Brain microvascular endothelial cell (primary cell): ENCODE measurements around the gene ABCG4.

Experiments
- DNase-seq: peaks from one replicate; pipeline ENCODE4 v3.0.0-alpha.2; 2020
- H3K27ac ChIP-seq: fragments of 250-450 bp; sonication (Bioruptor Pico); 2 replicates; pipeline ENCODE4 v1.5.1; 2020; ENCODE audit warnings: mild to moderate bottlenecking, moderate library complexity
- H3K27me3 ChIP-seq: fragments of 250-450 bp; sonication (Bioruptor Pico); replicated peaks from 2 replicates; pipeline ENCODE4 v1.5.1; 2020; ENCODE audit warnings: mild to moderate bottlenecking
- H3K36me3 ChIP-seq: fragments of 250-450 bp; sonication (Bioruptor Pico); replicated peaks from 2 replicates; pipeline ENCODE4 v1.5.1; 2020; ENCODE audit warnings: mild to moderate bottlenecking
- H3K4me3 ChIP-seq: 2 replicates; pipeline ENCODE4 v1.5.1; 2011; ENCODE audit warnings: low read depth, mild to moderate bottlenecking, control low read depth, low read length, moderate library complexity
- CTCF ChIP-seq: IDR thresholded peaks from 2 replicates; pipeline ENCODE4 v1.5.1; 2011; ENCODE audit warnings: low read depth, mild to moderate bottlenecking, moderate library complexity, low read length, control low read depth, inconsistent platforms; ENCODE audit errors: missing control alignments
- in situ Hi-C: cut with HindIII; loops from 2 replicates; pipeline ENCODE4 v1.10.0; 2017; ENCODE audit warnings: low sequenced_read_pairs, low pct_ligation_motif_present

The ABCG4 gene

GRCh38 chr11:119114351-119114750 is 34.5 kb upstream of the ABCG4 start:
- no peak for DNase-seq
- H3K27ac ChIP-seq, result no peak overlapping the region
- H3K36me3 ChIP-seq, result peaks cover 57% of the 10 kb centered on the region
- TF ChIP-seq CTCF, result no peak
- no peaks in the 10 kb centered on the region for H3K27me3 ChIP-seq
- in situ Hi-C loops, result no loop called here
- no peak overlapping the region for H3K4me3 ChIP-seq

- H3K27me3 ChIP-seq, result no peaks in the 10 kb centered on the region
- in situ Hi-C loops, result no loop called here
- no peak overlapping the region for H3K4me3 ChIP-seq
- no peak for TF ChIP-seq CTCF
- peaks cover 49% of the 10 kb centered on the region for H3K36me3 ChIP-seq
- no peak overlapping the region for H3K27ac ChIP-seq
- no peak for DNase-seq
These were observed 33.2 kb upstream of the ABCG4 start for GRCh38 chr11:119115484-119116234.

GRCh38 chr11:119116235-119116594 is 32.6 kb upstream of the ABCG4 start:
- DNase-seq, result no peak
- H3K4me3 ChIP-seq, result no peak overlapping the region
- no peak for TF ChIP-seq CTCF
- no peak overlapping the region for H3K27ac ChIP-seq
- in situ Hi-C loops, result no loop called here
- H3K27me3 ChIP-seq, result no peaks in the 10 kb centered on the region
- H3K36me3 ChIP-seq, result peaks cover 43% of the 10 kb centered on the region

GRCh38 chr11:119116601-119117000 is 32.3 kb upstream of the ABCG4 start:
- no peak for TF ChIP-seq CTCF
- DNase-seq, result no peak
- peaks cover 39% of the 10 kb centered on the region for H3K36me3 ChIP-seq
- no peak overlapping the region for H3K4me3 ChIP-seq
- in situ Hi-C loops, result no loop called here
- H3K27me3 ChIP-seq, result no peaks in the 10 kb centered on the region
- no peak overlapping the region for H3K27ac ChIP-seq

- TF ChIP-seq CTCF, result no peak
- no peak for DNase-seq
- Histone ChIP-seq H3K36me3 (peaks cover 34% of the 10 kb centered on the region), H3K27me3 (no peaks in the 10 kb centered on the region), H3K27ac (no peak overlapping the region), H3K4me3 (no peak overlapping the region)
- in situ Hi-C loops, result no loop called here
These were observed 31.7 kb upstream of the ABCG4 start for GRCh38 chr11:119117004-119117706.
